Sigmoid colon (tissue), 7 donors: ENCODE results near the gene RIN1. TPM values are rescaled to one million over a fixed set of nuclear protein-coding genes. Genes with fewer than 3 reads are reported as not detected.
A peak's percentile ranks its signal among the peaks of the same experiment; 100 is the strongest.

Experiments
- DNase-seq: peaks from one replicate; pipeline ENCODE4 v3.0.0-alpha.2; 2019
- H3K27ac ChIP-seq, 4 donors: fragments of 200-600 bp; sonication (generic); one replicate each; pipeline ENCODE4 v1.5.1; 2016 to 2019; ENCODE audit warnings: mild to moderate bottlenecking in 1 of 4
- H3K27me3 ChIP-seq, 3 donors: fragments of 200-600 bp; sonication (generic); one replicate each; pipeline ENCODE4 v1.5.1; 2019; ENCODE audit warnings: mild to moderate bottlenecking in 1 of 3
- H3K36me3 ChIP-seq, 4 donors: fragments of 200-600 bp; sonication (generic); one replicate each; pipeline ENCODE4 v1.5.1; 2016 to 2019
- H3K4me1 ChIP-seq, 4 donors: fragments of 200-600 bp; sonication (generic); one replicate each; pipeline ENCODE4 v1.5.1; 2017 to 2019
- H3K4me3 ChIP-seq, 4 donors: fragments of 200-600 bp; sonication (generic); one replicate each; pipeline ENCODE4 v1.5.1; 2017 to 2019; ENCODE audit warnings: mild to moderate bottlenecking in 2 of 4, moderate library complexity in 1 of 4
- H3K9me3 ChIP-seq, 4 donors: fragments of 200-600 bp in 3 of 4; sonication (generic) in 3 of 4; one replicate each; pipeline versions ENCODE4 v1.5.1 to v1.6.1; 2013 to 2019
- EP300 ChIP-seq, 4 donors: sonication (generic); formaldehyde crosslinking; IDR thresholded peaks; one replicate each; pipeline ENCODE4 v1.6.1; 2017; ENCODE audit warnings: antibody characterized with exemption in 4 of 4
- POLR2A ChIP-seq, 2 donors: fragments of 450-650 bp; IDR thresholded peaks; one replicate each; pipeline ENCODE4 v1.6.1; 2016; ENCODE audit warnings: antibody characterized with exemption in 2 of 2, mild to moderate bottlenecking in 2 of 2, moderate library complexity in 2 of 2
- POLR2AphosphoS5 ChIP-seq, 4 donors: sonication (generic); formaldehyde crosslinking; IDR thresholded peaks; one replicate each; pipeline ENCODE4 v1.6.1; 2017; ENCODE audit warnings: antibody characterized with exemption in 4 of 4
- WGBS, 2 donors: extraction: QIAGEN DNeasy Blood & Tissue Kit; methylation state at CpG; one replicate each; pipeline ENCODE4 v1.1.7; 2013; 5-methylcytosine and 5-hydroxymethylcytosine counted together
- intact Hi-C: fragments of 100-400 bp; cut with DNase I; formaldehyde crosslinking; loops from one replicate; pipeline ENCODE4 v1.15.1; 2023
- polyA plus RNA-seq, 3 donors: library from polyadenylated mRNA; stranded (reverse); fragments of 200-250 nt; gene quantifications; one replicate each; pipeline ENCODE4 v1.2.3, GENCODE V29; 2013
- total RNA-seq, 4 donors: library from RNA; depleted of rRNA; stranded (reverse); fragments of >200 nt; gene quantifications; one replicate each; pipeline ENCODE4 v1.1.0, GENCODE V29; 2016
- TF ChIP-seq, protein P1 (sequence below), 4 experiments: fragments of 450-650 bp in 3 of 4; fragments of 200-600 bp in 1 of 4; IDR thresholded peaks; one replicate each; pipeline ENCODE4 v1.5.1; 2016 to 2019; ENCODE audit warnings: antibody characterized with exemption in 4 of 4, mild to moderate bottlenecking in 3 of 4, moderate library complexity in 2 of 4
- donor health status: healthy with polysubstance abuse.
- donor health status: Bipolar disorder and iron deficiency.
- donor health status: healthy.

Gene RIN1
- total and polyA plus RNA-seq, 7 donors, result 0.68 to 10.2 (median 2.9) TPM

DNA sequence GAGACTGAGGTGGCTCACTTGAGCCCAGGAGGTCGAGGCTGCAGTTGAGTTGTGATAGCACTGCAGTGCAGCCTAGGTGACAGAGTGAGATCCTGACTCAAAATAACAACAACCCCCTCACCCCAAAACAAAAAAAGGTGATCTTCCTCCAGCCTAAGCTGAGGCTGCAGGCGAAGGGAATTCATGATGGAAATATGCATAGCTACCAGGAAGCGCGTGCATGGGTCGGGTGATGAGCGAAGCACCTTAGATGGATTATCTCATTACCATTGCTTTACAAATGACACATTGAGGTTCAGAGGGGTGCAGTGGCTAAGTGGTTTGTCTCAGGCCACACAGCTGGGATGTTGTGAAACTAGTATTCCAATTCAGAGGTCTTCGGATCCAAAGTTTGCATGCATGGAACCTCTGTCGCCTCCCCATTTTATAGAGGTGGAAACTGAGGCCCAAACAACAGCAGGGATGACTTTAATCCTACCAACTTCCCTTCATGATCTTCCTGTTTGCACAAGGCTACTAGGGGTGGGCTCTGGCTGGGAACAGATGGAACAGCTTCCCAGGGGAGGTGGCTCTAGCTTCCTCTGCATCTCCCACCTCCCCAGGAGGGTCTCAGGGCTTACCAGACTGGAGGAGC, 30.7 kb upstream of the RIN1 start:
- WGBS, 2 donors, result 94 to 95% methylated on average over 8 of the region's 8 CpGs
- Histone ChIP-seq H3K4me3 (no peak overlapping the region), H3K27me3 (peaks cover 4 to 23% (median 13%) of the 10 kb centered on the region in 3 donors), H3K9me3 (no peaks in the 10 kb centered on the region), H3K27ac (no peak overlapping the region), H3K4me1 (peaks cover 0 to 12% (median 10%) of the 10 kb centered on the region in 4 donors), H3K36me3 (no peaks in the 10 kb centered on the region)
- intact Hi-C loops, result no loop called here
- no peak for DNase-seq
- TF ChIP-seq EP300 (IDR thresholded peaks at IDR 0.05) (no peak), POLR2A (IDR thresholded peaks at IDR 0.05) (no peak), POLR2AphosphoS5 (IDR thresholded peaks at IDR 0.05) (no peak)
- TF ChIP-seq, protein P1, sequence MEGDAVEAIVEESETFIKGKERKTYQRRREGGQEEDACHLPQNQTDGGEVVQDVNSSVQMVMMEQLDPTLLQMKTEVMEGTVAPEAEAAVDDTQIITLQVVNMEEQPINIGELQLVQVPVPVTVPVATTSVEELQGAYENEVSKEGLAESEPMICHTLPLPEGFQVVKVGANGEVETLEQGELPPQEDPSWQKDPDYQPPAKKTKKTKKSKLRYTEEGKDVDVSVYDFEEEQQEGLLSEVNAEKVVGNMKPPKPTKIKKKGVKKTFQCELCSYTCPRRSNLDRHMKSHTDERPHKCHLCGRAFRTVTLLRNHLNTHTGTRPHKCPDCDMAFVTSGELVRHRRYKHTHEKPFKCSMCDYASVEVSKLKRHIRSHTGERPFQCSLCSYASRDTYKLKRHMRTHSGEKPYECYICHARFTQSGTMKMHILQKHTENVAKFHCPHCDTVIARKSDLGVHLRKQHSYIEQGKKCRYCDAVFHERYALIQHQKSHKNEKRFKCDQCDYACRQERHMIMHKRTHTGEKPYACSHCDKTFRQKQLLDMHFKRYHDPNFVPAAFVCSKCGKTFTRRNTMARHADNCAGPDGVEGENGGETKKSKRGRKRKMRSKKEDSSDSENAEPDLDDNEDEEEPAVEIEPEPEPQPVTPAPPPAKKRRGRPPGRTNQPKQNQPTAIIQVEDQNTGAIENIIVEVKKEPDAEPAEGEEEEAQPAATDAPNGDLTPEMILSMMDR (IDR thresholded peaks at IDR 0.05), result no peak

DNA sequence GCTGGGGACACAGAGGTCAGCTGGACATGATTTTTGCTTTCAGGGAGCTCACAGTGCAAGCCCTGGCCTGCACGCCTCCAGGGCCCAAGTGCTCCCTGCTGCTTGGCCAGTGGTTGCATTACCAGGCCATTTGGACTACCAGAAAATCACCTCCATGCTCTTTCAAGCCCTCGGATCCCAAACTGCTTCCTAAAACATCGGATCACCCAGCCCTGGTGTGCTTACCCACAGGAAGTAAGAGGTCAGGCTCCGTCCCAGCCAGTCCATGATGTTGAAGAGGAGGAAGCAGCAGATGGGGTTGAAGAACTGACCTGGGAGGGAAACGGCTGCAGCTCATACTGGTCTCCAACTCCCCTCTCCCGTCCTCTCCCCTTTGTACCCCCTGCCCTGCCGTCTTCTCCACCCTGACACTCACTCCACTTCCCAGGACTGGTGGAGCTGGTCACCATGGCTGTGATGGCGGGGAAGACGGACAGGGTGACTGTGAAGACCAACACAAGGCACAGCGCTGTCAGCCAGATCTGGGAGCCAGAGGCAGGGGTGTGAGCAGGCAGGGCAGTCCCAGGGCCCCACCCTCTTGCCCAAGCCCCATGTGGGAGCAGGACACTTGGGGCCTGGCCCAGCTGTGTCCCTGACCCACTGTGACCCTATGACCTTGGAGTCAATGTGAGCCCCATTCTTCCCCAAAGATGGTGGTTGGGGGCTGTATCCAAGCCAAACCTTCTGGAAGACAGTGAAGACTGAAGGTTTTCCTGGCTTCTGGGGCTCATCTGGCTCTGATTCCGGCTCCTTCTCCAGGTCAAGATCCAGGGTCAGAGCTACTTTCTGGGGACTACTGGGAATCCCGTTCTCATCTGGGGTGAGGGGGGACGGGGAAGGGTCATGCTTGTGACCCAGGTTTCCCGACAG, 29.7 kb upstream of the RIN1 start:
- WGBS, 2 donors, result 86 to 89% methylated on average over 14 of the region's 14 CpGs
- TF ChIP-seq, protein P1 (IDR thresholded peaks at IDR 0.05), result no peak
- no peak for TF ChIP-seq POLR2A (IDR thresholded peaks at IDR 0.05)
- no peak for TF ChIP-seq POLR2AphosphoS5 (IDR thresholded peaks at IDR 0.05)
- TF ChIP-seq EP300 (IDR thresholded peaks at IDR 0.05), result no peak
- Histone ChIP-seq H3K36me3 (no peaks in the 10 kb centered on the region), H3K9me3 (no peaks in the 10 kb centered on the region), H3K27me3 (peaks cover 0 to 13% (median 4%) of the 10 kb centered on the region in 3 donors), H3K4me3 (no peak overlapping the region), H3K4me1 (peaks cover 0 to 2% (median under 1%) of the 10 kb centered on the region in 4 donors), H3K27ac (no peak overlapping the region)
- intact Hi-C loops, result no loop called here
- DNase-seq, result peak; percentile 42

DNA sequence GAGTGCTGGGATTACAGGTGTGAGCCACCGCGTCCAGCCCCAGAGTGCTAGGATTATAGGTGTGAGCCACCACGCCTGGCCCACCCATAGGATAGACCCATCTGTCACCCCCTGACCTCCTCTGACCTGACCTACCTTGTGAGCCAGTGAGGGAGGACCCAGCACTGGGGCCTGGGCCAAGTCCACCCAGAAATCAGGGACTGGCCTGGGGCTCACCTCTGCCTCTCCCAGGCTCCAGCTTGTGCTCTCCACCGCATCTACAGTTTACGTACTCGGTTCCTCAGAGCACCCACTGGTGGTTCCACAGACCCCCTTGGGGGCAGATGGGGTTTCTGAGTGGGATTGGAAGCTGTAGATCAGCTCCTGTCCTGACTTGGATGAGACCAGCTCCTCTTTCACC, 28.9 kb upstream of the RIN1 start:
- TF ChIP-seq POLR2AphosphoS5 (IDR thresholded peaks at IDR 0.05), result no peak
- no peak for TF ChIP-seq EP300 (IDR thresholded peaks at IDR 0.05)
- TF ChIP-seq, protein P1 (IDR thresholded peaks at IDR 0.05), result no peak
- TF ChIP-seq POLR2A (IDR thresholded peaks at IDR 0.05), result no peak
- 94 to 98% methylated on average over 6 of the region's 6 CpGs for WGBS, 2 donors
- no peaks in the 10 kb centered on the region for H3K9me3 ChIP-seq
- peak; percentile 24 for DNase-seq
- no peak overlapping the region for H3K4me3 ChIP-seq
- H3K36me3 ChIP-seq, result no peaks in the 10 kb centered on the region
- no peak overlapping the region for H3K27ac ChIP-seq
- peaks cover 0 to 5% (median 4%) of the 10 kb centered on the region in 3 donors for H3K27me3 ChIP-seq
- no peaks in the 10 kb centered on the region for H3K4me1 ChIP-seq
- intact Hi-C loops, result no loop called here

DNA sequence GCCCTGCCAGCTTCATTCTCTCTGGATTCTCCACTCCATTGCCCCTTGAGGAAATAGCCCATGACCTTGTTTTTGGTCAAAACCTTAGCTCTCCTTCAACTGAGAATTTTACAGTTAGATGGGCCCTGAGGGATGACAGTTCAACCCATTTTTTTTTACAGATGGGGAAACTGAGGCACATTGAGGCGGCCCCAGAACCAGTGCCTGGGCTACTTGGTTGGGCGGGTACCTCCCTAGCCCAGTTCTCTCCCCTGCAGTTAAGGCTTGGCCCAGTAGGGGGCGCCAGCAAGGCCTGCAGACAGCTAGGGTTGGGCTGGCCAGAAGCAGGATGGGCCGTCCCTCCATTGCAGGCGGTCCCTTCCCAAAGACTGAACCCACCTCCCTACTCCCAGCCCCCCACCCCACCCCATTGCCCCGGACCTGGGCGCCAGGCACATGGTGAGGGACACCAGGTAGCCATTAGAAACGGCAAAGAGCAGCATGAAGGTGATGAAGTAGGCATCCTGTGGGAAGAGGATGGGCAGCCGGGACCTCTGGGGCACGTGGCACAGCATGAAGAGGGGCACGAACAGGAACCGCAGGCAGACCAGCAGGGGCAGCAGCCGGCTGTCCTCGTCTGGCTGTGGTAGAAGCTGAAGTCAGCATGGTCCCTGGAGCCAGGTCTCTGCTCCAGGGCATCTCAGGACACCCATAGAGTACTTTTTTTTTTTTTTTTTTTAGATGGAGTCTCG, 27.7 kb upstream of the RIN1 start:
- DNase-seq, result no peak
- WGBS, 2 donors, result 72 to 81% methylated on average over 15 of the region's 15 CpGs
- H3K27ac ChIP-seq, result no peak overlapping the region
- no peak overlapping the region for H3K4me3 ChIP-seq
- H3K36me3 ChIP-seq, result no peaks in the 10 kb centered on the region
- H3K4me1 ChIP-seq, result no peaks in the 10 kb centered on the region
- H3K9me3 ChIP-seq, result no peaks in the 10 kb centered on the region
- TF ChIP-seq, protein P1 (IDR thresholded peaks at IDR 0.05), result peak in 1 of 4 experiments; percentile 23
- TF ChIP-seq POLR2AphosphoS5 (IDR thresholded peaks at IDR 0.05) (no peak), POLR2A (IDR thresholded peaks at IDR 0.05) (no peak), EP300 (IDR thresholded peaks at IDR 0.05) (no peak)
- H3K27me3 ChIP-seq, result peaks cover 0 to under 1% (median 0%) of the 10 kb centered on the region in 3 donors
- intact Hi-C loops, result no loop called here
